Measurements from ENCODE around the gene ALG1.

- no peak for TF ChIP-seq CTCF (IDR thresholded peaks at IDR 0.05; ENCODE audit: poor library complexity)
- TF ChIP-seq EZH2 (IDR thresholded peaks at IDR 0.05; ENCODE audit: borderline replicate concordance), result no peak
These were observed 9.6 kb upstream of the ALG1 start for GRCh38 chr16:5062051-5062450.
